ENCODE results near the gene PTPRM. TPM values are rescaled to one million over a fixed set of nuclear protein-coding genes. Genes with fewer than 3 reads are reported as not detected.

PTPRM gene
- polyA plus RNA-seq, 3 donors: 0.04 to 2.1 (median 0.66) TPM

- H3K36me3 ChIP-seq (replicated peaks in 1 of 2; ENCODE audit: control insufficient read depth in 1 of 2, insufficient read depth in 2 of 2, low read length in 2 of 2): no peaks in the 10 kb centered on the region
- H3K4me1 ChIP-seq (ENCODE audit: control insufficient read depth in 1 of 2, insufficient read depth in 2 of 2, low read length in 2 of 2): no peaks in the 10 kb centered on the region
- no peak overlapping the region for H3K4me2 ChIP-seq (replicated peaks; ENCODE audit: extremely low read depth, low read length, poor library complexity, severe bottlenecking)
- H3K79me2 ChIP-seq (ENCODE audit: insufficient read depth, low read length): no peaks in the 10 kb centered on the region
- H3K27me3 ChIP-seq (ENCODE audit: control insufficient read depth in 2 of 2, insufficient read depth in 2 of 2, low read length in 2 of 2): no peaks in the 10 kb centered on the region
- H3K9me3 Mint-ChIP-seq: peaks cover 0 to 14% (median 8%) of the 10 kb centered on the region in 7 donors
- no peak overlapping the region for H3K4me3 ChIP-seq (replicated peaks in 1 of 3; ENCODE audit: low read depth in 2 of 3, low read length in 3 of 3)
- H3K4me3 Mint-ChIP-seq: no peak overlapping the region
- H3K9me3 ChIP-seq (replicated peaks in 1 of 2; ENCODE audit: control insufficient read depth in 1 of 2, insufficient read depth in 1 of 2, low read length in 2 of 2): peaks cover 0 to 9% of the 10 kb centered on the region in 2 donors
- no peaks in the 10 kb centered on the region for H4K20me1 ChIP-seq (ENCODE audit: insufficient read depth, low read length)
- peaks cover 2 to 4% (median 3%) of the 10 kb centered on the region in 3 donors for H3K27me3 Mint-ChIP-seq (ENCODE audit: low read depth in 3 of 3)
- no peak overlapping the region for H3K9ac ChIP-seq (ENCODE audit: insufficient read depth, low read length, poor library complexity, severe bottlenecking)
- 95% methylated on average over 2 of the region's 3 CpGs for WGBS (ENCODE audit: insufficient coverage)
- DNase-seq: no peak
- intact Hi-C loops (cut with micrococcal nuclease): no loop called here
- H3K4me1 Mint-ChIP-seq: no peaks in the 10 kb centered on the region
- no peak overlapping the region for H3K27ac Mint-ChIP-seq
- H3K36me3 Mint-ChIP-seq: no peaks in the 10 kb centered on the region
- TF ChIP-seq CTCF (IDR thresholded peaks at IDR 0.05): no peak
- no peak overlapping the region for H2AFZ ChIP-seq (ENCODE audit: insufficient read depth, low read depth, low read length, poor library complexity, severe bottlenecking)
- H3K27ac ChIP-seq (ENCODE audit: low read depth in 1 of 2, low read length in 2 of 2): no peak overlapping the region
These were observed 155.8 kb downstream of the PTPRM start for GRCh38 chr18:7722955-7723354.

DNA sequence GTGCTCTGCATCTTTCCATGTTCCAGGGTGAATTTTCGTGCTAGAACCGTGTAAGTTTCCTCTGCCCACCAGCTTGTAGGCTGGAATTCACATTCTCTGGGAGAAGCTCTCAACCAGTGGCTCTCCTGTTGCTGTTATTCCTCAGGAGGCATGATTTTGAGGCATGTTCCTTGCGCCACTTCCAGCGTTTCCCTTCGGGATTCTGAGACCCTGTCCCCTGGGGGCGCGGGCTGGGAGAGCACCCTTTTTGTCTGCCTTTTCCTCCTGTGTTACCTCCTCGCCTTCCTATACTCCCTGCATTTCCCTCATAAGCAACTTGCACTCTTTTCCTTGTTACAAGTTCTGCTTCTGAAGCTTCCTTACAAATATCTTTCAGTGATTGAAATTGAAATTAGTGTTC lies 156.4 kb downstream of the PTPRM start:
- Histone ChIP-seq H3K4me1 (ENCODE audit: control insufficient read depth in 1 of 2, insufficient read depth in 2 of 2, low read length in 2 of 2) (no peaks in the 10 kb centered on the region), H3K9me3 (replicated peaks in 1 of 2; ENCODE audit: control insufficient read depth in 1 of 2, insufficient read depth in 1 of 2, low read length in 2 of 2) (peaks cover 0 to 9% of the 10 kb centered on the region in 2 donors), H3K4me2 (replicated peaks; ENCODE audit: extremely low read depth, low read length, poor library complexity, severe bottlenecking) (no peak overlapping the region), H3K9ac (ENCODE audit: insufficient read depth, low read length, poor library complexity, severe bottlenecking) (no peak overlapping the region), H3K27me3 (ENCODE audit: control insufficient read depth in 2 of 2, insufficient read depth in 2 of 2, low read length in 2 of 2) (no peaks in the 10 kb centered on the region), H3K27ac (ENCODE audit: low read depth in 1 of 2, low read length in 2 of 2) (no peak overlapping the region), H4K20me1 (ENCODE audit: insufficient read depth, low read length) (no peaks in the 10 kb centered on the region), H3K79me2 (ENCODE audit: insufficient read depth, low read length) (no peaks in the 10 kb centered on the region), H2AFZ (ENCODE audit: insufficient read depth, low read depth, low read length, poor library complexity, severe bottlenecking) (no peak overlapping the region), H3K36me3 (replicated peaks in 1 of 2; ENCODE audit: control insufficient read depth in 1 of 2, insufficient read depth in 2 of 2, low read length in 2 of 2) (no peaks in the 10 kb centered on the region), H3K4me3 (replicated peaks in 1 of 3; ENCODE audit: low read depth in 2 of 3, low read length in 3 of 3) (no peak overlapping the region)
- intact Hi-C loops (cut with micrococcal nuclease): no loop called here
- H3K4me3 Mint-ChIP-seq: no peak overlapping the region
- DNase-seq: no peak
- H3K36me3 Mint-ChIP-seq: no peaks in the 10 kb centered on the region
- peaks cover 2 to 3% (median 3%) of the 10 kb centered on the region in 3 donors for H3K27me3 Mint-ChIP-seq (ENCODE audit: low read depth in 3 of 3)
- TF ChIP-seq CTCF (IDR thresholded peaks at IDR 0.05): no peak
- WGBS (ENCODE audit: insufficient coverage): 91% methylated on average over 7 of the region's 8 CpGs
- H3K27ac Mint-ChIP-seq: no peak overlapping the region
- peaks cover 3 to 10% (median 5%) of the 10 kb centered on the region in 7 donors for H3K9me3 Mint-ChIP-seq
- H3K4me1 Mint-ChIP-seq: no peaks in the 10 kb centered on the region
